ENCODE results near the gene SLC39A11.
A peak's percentile ranks its signal among the peaks of the same experiment; 100 is the strongest.

SLC39A11 gene

GRCh38 chr17:73096866-73097265 lies 4.4 kb upstream of the SLC39A11 start:
- no peaks in the 10 kb centered on the region for H3K27me3 ChIP-seq (ENCODE audit: insufficient read depth, low read depth)
- no peaks in the 10 kb centered on the region for H3K4me1 ChIP-seq (ENCODE audit: low read depth, poor library complexity, severe bottlenecking)
- H2AFZ ChIP-seq (ENCODE audit: low read depth): no peak overlapping the region
- no peak overlapping the region for H3K9ac ChIP-seq
- no peaks in the 10 kb centered on the region for H3K36me3 ChIP-seq (ENCODE audit: insufficient read depth)
- no peak overlapping the region for H3K27ac ChIP-seq
- H3K79me2 ChIP-seq (ENCODE audit: insufficient read depth, low read depth): peaks cover 2% of the 10 kb centered on the region
- no peaks in the 10 kb centered on the region for H4K20me1 ChIP-seq (ENCODE audit: insufficient read depth)
- H3K4me2 ChIP-seq: no peak overlapping the region
- TF ChIP-seq CTCF (conservative IDR thresholded peaks at IDR 0.05; ENCODE audit: low read depth, low read length): no peak
- H3K4me3 ChIP-seq (IDR thresholded peaks at IDR 0.05; ENCODE audit: insufficient read depth, low read depth, low read length): no peak overlapping the region

- Histone ChIP-seq H2AFZ (ENCODE audit: low read depth) (no peak overlapping the region), H3K79me2 (ENCODE audit: insufficient read depth, low read depth) (peaks cover 7% of the 10 kb centered on the region), H3K36me3 (ENCODE audit: insufficient read depth) (no peaks in the 10 kb centered on the region), H3K9ac (no peak overlapping the region), H3K4me1 (ENCODE audit: low read depth, poor library complexity, severe bottlenecking) (peaks cover 6% of the 10 kb centered on the region), H3K4me2 (no peak overlapping the region), H3K4me3 (IDR thresholded peaks at IDR 0.05; ENCODE audit: insufficient read depth, low read depth, low read length) (no peak overlapping the region), H3K27ac (no peak overlapping the region), H4K20me1 (ENCODE audit: insufficient read depth) (no peaks in the 10 kb centered on the region), H3K27me3 (ENCODE audit: insufficient read depth, low read depth) (no peaks in the 10 kb centered on the region)
- TF ChIP-seq CTCF (conservative IDR thresholded peaks at IDR 0.05; ENCODE audit: low read depth, low read length): no peak
Observed at GRCh38 chr17:73096211-73096610, 3.7 kb upstream of the SLC39A11 start.

- Histone ChIP-seq H3K4me3 (IDR thresholded peaks at IDR 0.05; ENCODE audit: insufficient read depth, low read depth, low read length) (no peak overlapping the region), H3K4me2 (0 out of 2 replicates have a peak overlapping the region, but pooled peaks have one; percentile 98), H3K4me1 (ENCODE audit: low read depth, poor library complexity, severe bottlenecking) (peaks cover 7% of the 10 kb centered on the region), H3K27me3 (ENCODE audit: insufficient read depth, low read depth) (no peaks in the 10 kb centered on the region), H3K27ac (no peak overlapping the region), H4K20me1 (ENCODE audit: insufficient read depth) (no peaks in the 10 kb centered on the region), H3K79me2 (ENCODE audit: insufficient read depth, low read depth) (peaks cover 7% of the 10 kb centered on the region), H3K9ac (no peak overlapping the region), H2AFZ (ENCODE audit: low read depth) (peak overlapping the region; percentile 70), H3K36me3 (ENCODE audit: insufficient read depth) (no peaks in the 10 kb centered on the region)
- TF ChIP-seq CTCF (conservative IDR thresholded peaks at IDR 0.05; ENCODE audit: low read depth, low read length): no peak
Observed at GRCh38 chr17:73093286-73093685, 798 bp upstream of the SLC39A11 start.

- no peak overlapping the region for H3K27ac ChIP-seq
- peak overlapping the region; percentile 70 for H2AFZ ChIP-seq (ENCODE audit: low read depth)
- peak overlapping the region; percentile 79 for H3K9ac ChIP-seq
- peak overlapping the region; percentile 98 for H3K4me2 ChIP-seq
- peaks cover 7% of the 10 kb centered on the region for H3K4me1 ChIP-seq (ENCODE audit: low read depth, poor library complexity, severe bottlenecking)
- no peaks in the 10 kb centered on the region for H3K27me3 ChIP-seq (ENCODE audit: insufficient read depth, low read depth)
- no peaks in the 10 kb centered on the region for H4K20me1 ChIP-seq (ENCODE audit: insufficient read depth)
- no peak for TF ChIP-seq CTCF (conservative IDR thresholded peaks at IDR 0.05; ENCODE audit: low read depth, low read length)
- no peaks in the 10 kb centered on the region for H3K36me3 ChIP-seq (ENCODE audit: insufficient read depth)
- H3K4me3 ChIP-seq (IDR thresholded peaks at IDR 0.05; ENCODE audit: insufficient read depth, low read depth, low read length): no peak overlapping the region
- peaks cover 7% of the 10 kb centered on the region for H3K79me2 ChIP-seq (ENCODE audit: insufficient read depth, low read depth)
Observed at GRCh38 chr17:73091770-73092522, 542 bp downstream of the SLC39A11 start.
